Retinal pigment epithelial cell (primary cell): ENCODE data around the gene FDXR.

Experiments
- DNase-seq: peaks from one replicate; pipeline ENCODE4 v3.0.0-alpha.2; 2010; ENCODE audit warnings: low read depth
- H3K4me3 ChIP-seq: 2 replicates; pipeline ENCODE4 v1.5.1; 2011; ENCODE audit warnings: mild to moderate bottlenecking, low read length, control low read depth, moderate library complexity
- CTCF ChIP-seq: conservative IDR thresholded peaks from 2 replicates; pipeline ENCODE4 v1.5.1; 2011; ENCODE audit warnings: low read depth, low read length, control low read depth, inconsistent platforms

The FDXR gene

GRCh38 chr17:74882517-74883240, 9.9 kb upstream of the FDXR start:
- no peak overlapping the region for H3K4me3 ChIP-seq
- no peak for TF ChIP-seq CTCF
- DNase-seq = no peak

- H3K4me3 ChIP-seq = no peak overlapping the region
- DNase-seq = no peak
- no peak for TF ChIP-seq CTCF
Measured at GRCh38 chr17:74881073-74881472, 8.3 kb upstream of the FDXR start.

GRCh38 chr17:74879308-74879707, 6.5 kb upstream of the FDXR start:
- TF ChIP-seq CTCF = no peak
- H3K4me3 ChIP-seq = no peak overlapping the region
- DNase-seq = no peak

- TF ChIP-seq CTCF = no peak
- DNase-seq = no peak
- no peak overlapping the region for H3K4me3 ChIP-seq
Measured at GRCh38 chr17:74878658-74879057, 5.9 kb upstream of the FDXR start.

GRCh38 chr17:74877592-74878548, 5.1 kb upstream of the FDXR start:
- no peak overlapping the region for H3K4me3 ChIP-seq
- no peak for DNase-seq
- TF ChIP-seq CTCF = no peak

GRCh38 chr17:74875977-74876593, 3.3 kb upstream of the FDXR start:
- no peak for DNase-seq
- TF ChIP-seq CTCF = no peak
- H3K4me3 ChIP-seq = no peak overlapping the region
